ENCODE data around the gene DRAM2.

Gene DRAM2

DNA sequence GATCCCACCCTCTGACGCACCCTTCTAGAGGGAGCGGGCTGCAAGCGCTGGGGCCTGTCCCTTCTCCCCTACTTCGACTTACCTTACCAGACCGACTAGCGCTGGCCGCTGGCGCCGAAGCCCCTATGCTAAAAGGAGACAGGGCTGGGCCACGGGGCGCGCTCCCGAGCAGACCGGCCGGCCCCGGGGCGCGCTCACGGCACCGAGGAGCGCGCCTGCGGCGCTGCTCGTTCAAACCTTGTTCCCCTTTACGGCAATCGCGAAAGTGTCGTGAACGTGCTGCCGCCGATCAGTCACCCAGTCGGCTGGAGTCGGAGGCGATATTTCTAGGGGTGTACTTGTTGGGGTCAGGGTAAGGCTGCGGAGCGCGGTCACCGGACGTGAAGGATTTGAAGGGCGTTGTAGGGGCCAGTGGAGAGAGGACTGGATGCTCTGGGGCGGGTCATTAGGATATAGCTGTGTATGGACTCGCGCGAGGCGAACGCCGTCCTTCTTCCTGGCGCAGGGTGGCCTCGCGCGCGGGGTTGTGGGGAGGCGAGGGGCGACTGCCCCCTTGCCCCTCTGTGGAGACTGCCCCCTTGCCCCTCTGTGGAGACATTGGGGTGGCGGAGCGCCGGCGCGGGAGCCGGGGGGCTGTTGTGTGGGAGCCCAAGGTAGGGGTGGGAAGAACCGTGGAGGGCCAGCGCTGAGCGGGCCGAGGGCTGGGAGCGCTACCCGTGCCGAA is at the start of gene DRAM2, which contains the start of gene CEPT1:
TSS of gene DRAM2 (minus strand) at position 138 of the 724 bp plus-strand sequence. CDS start 8,539 bp downstream, outside the sequence.
TSS of gene CEPT1 (plus strand) at position 268 of the 724 bp plus-strand sequence. CDS start 7,492 bp downstream, outside the sequence.
- no peaks in the 10 kb centered on the region for H3K9me3 Mint-ChIP-seq
- peaks cover 7% of the 10 kb centered on the region for H3K36me3 Mint-ChIP-seq (ENCODE audit: low read depth)
- peak within 1 kb of the TSS; percentile 85 to 95 (median 92) for H3K27ac Mint-ChIP-seq
- peak within 1 kb of the TSS; percentile 96 to 100 (median 98) for H3K4me3 Mint-ChIP-seq
- peaks cover 23% of the 10 kb centered on the region for H3K4me1 Mint-ChIP-seq
- TF ChIP-seq, protein P1, sequence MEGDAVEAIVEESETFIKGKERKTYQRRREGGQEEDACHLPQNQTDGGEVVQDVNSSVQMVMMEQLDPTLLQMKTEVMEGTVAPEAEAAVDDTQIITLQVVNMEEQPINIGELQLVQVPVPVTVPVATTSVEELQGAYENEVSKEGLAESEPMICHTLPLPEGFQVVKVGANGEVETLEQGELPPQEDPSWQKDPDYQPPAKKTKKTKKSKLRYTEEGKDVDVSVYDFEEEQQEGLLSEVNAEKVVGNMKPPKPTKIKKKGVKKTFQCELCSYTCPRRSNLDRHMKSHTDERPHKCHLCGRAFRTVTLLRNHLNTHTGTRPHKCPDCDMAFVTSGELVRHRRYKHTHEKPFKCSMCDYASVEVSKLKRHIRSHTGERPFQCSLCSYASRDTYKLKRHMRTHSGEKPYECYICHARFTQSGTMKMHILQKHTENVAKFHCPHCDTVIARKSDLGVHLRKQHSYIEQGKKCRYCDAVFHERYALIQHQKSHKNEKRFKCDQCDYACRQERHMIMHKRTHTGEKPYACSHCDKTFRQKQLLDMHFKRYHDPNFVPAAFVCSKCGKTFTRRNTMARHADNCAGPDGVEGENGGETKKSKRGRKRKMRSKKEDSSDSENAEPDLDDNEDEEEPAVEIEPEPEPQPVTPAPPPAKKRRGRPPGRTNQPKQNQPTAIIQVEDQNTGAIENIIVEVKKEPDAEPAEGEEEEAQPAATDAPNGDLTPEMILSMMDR (IDR thresholded peaks at IDR 0.05; ENCODE audit: unreplicated experiment in 3 of 3) = no peak
- no peaks in the 10 kb centered on the region for H3K27me3 Mint-ChIP-seq (ENCODE audit: low read depth)

DNA sequence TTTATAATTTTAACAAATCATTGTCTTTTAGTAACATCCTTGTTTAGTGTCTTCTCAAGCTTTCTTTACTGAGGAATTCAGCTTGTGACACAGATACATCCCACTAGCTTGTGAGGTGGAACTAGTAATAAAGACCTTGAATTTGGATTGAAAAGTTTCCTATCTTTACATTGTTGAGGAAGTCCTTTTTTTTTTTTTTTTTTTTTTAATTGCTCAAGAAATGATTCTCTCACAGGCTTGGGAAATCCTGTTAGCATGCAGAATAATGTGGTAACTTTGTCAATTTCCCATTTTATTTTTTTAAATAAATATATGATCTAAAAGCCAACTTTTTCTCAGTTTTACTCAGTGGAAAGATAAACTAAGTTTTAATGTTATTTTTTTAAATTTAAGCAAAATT is 44.8 kb upstream of the DRAM2 start:
- peaks cover 71% of the 10 kb centered on the region for H3K36me3 Mint-ChIP-seq (ENCODE audit: low read depth)
- H3K4me1 Mint-ChIP-seq = no peaks in the 10 kb centered on the region
- H3K9me3 Mint-ChIP-seq = no peaks in the 10 kb centered on the region
- no peak overlapping the region for H3K27ac Mint-ChIP-seq
- TF ChIP-seq, protein P1 (IDR thresholded peaks at IDR 0.05; ENCODE audit: unreplicated experiment in 3 of 3) = no peak
- no peak overlapping the region for H3K4me3 Mint-ChIP-seq
- no peaks in the 10 kb centered on the region for H3K27me3 Mint-ChIP-seq (ENCODE audit: low read depth)

DNA sequence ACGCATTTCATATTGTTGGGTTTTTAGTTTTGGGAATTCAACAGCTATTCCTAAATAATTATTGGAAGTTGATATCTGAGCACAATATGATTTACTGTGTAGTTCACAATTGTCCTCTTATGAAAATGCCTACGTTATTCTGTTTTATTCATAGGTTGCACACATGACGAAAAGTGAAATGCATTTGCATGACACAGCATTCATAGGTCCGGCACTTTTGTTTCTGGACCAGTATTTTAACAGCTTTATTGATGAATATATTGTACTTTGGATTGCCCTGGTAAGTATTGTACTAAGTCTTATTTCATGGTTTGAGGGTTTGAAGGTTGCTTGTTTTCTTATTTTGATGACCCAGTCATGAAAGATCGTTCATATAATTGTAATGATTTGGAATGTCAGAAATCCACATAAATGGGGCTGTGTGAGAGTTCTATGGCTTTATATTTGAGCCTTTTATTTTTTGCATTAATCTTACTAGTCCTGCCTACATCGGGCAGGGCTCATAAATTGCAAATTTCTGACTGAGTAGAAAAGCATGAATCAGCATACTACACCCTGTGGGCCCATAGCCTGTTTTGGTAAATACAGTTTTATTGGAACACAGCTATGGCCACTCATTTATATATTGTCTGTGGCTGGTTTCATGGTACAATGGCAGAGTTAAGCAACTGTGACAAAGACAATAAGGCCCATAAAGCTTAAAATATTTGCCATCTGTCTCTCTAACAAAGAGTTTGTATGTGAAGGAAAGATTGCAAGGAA is 43.6 kb upstream of the DRAM2 start:
- no peaks in the 10 kb centered on the region for H3K9me3 Mint-ChIP-seq
- H3K4me1 Mint-ChIP-seq = no peaks in the 10 kb centered on the region
- no peak overlapping the region for H3K4me3 Mint-ChIP-seq
- H3K27ac Mint-ChIP-seq = no peak overlapping the region
- H3K27me3 Mint-ChIP-seq (ENCODE audit: low read depth) = no peaks in the 10 kb centered on the region
- H3K36me3 Mint-ChIP-seq (ENCODE audit: low read depth) = peaks cover 67% of the 10 kb centered on the region
- TF ChIP-seq, protein P1 (IDR thresholded peaks at IDR 0.05; ENCODE audit: unreplicated experiment in 3 of 3) = no peak

DNA sequence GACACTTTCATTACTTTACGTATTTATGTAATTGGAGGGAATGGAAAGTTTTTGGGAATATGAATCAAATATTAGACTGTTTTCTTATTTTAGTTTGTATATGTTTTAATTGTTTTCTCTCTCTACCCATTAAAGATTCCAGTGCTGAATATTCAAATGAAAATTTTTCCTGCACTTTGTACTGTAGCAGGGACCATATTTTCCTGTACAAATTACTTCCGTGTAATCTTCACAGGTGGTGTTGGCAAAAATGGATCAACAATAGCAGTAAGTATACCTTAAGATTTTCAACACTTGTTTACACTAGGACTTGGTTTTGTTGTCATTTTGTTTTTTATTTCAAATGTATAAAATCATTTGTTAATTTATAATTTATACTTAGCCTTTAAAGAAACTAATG is 42.2 kb upstream of the DRAM2 start:
- no peaks in the 10 kb centered on the region for H3K9me3 Mint-ChIP-seq
- no peak overlapping the region for H3K27ac Mint-ChIP-seq
- no peak overlapping the region for H3K4me3 Mint-ChIP-seq
- peaks cover 62% of the 10 kb centered on the region for H3K36me3 Mint-ChIP-seq (ENCODE audit: low read depth)
- TF ChIP-seq, protein P1 (IDR thresholded peaks at IDR 0.05; ENCODE audit: unreplicated experiment in 3 of 3) = no peak
- no peaks in the 10 kb centered on the region for H3K4me1 Mint-ChIP-seq
- no peaks in the 10 kb centered on the region for H3K27me3 Mint-ChIP-seq (ENCODE audit: low read depth)

DNA sequence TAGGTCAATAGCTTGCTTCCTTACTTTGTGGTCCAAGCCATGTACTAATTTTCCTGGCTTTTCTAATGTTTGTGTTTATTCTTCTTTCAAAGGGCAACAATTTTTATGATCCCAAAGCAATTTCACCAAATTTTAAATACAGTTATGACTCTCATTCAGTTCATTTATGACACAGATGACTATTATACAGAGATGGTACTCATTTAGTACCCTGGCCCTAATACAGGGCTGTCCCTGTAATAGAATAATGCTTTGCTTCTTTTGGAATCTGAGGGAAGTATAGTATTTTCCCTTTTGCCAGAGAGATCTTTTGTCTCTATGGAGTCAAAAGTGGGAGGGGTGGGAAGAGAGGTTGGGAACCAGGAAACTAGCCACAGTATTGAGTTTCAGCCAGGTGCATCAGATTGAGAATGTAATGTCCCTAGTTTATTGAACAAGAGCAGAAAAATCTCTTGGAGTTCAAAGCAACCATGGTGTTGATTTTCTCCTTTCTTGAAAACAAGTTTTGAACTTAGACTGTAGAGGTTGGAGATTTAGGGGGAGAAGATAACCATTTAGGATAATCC is 40.2 kb upstream of the DRAM2 start:
- peaks cover 60% of the 10 kb centered on the region for H3K36me3 Mint-ChIP-seq (ENCODE audit: low read depth)
- H3K27ac Mint-ChIP-seq = no peak overlapping the region
- H3K27me3 Mint-ChIP-seq (ENCODE audit: low read depth) = no peaks in the 10 kb centered on the region
- TF ChIP-seq, protein P1 (IDR thresholded peaks at IDR 0.05; ENCODE audit: unreplicated experiment in 3 of 3) = no peak
- no peak overlapping the region for H3K4me3 Mint-ChIP-seq
- H3K9me3 Mint-ChIP-seq = no peaks in the 10 kb centered on the region
- H3K4me1 Mint-ChIP-seq = no peaks in the 10 kb centered on the region
